Measurements from ENCODE around the gene CTPS2. TPM values are rescaled to one million over a fixed set of nuclear protein-coding genes. Genes with fewer than 3 reads are reported as not detected.

Gene CTPS2
- total and polyA plus RNA-seq, 2 experiments from 2014 or later: 10.4 to 35.5 TPM

DNA sequence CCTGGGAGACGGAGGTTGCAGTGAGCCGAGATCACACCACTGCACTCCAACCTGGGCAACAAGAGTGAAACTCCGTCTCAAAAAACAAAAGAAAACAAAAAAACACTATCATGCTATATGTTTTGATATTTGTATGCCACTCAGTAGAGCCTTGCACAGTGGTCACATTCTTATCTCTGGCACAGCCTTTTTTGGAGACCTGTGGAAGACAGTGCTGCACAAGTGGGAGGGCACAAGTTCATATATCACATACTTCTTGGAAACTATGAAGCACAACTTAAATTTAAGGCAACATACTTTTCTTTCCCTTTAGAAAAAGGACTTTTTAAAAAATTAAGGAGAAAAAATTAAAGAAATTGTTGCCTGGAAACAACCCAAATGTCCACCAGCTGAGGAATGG is 76.9 kb downstream of the CTPS2 start:
- DNase-seq (ENCODE audit: low spot score) (no peak), ATAC-seq (no peak)
- H3F3A ChIP-seq (replicated peaks; ENCODE audit: low read depth): no peaks in the 10 kb centered on the region
- Mint-ChIP-seq H3K9me3 (no peaks in the 10 kb centered on the region), H3K27me3 (ENCODE audit: insufficient read depth, low read depth, poor library complexity) (peaks cover 1% of the 10 kb centered on the region), H3K4me3 (no peak overlapping the region), H3K27ac (no peak overlapping the region), H3K36me3 (ENCODE audit: low read depth) (peaks cover 39% of the 10 kb centered on the region), H3K4me1 (peaks cover 2% of the 10 kb centered on the region; the same call in 1 of the 3 replicates)
- H4K20me1 ChIP-seq (replicated peaks; ENCODE audit: insufficient read depth): no peaks in the 10 kb centered on the region
- TF ChIP-seq NANOG (IDR thresholded peaks at IDR 0.05; ENCODE audit: borderline replicate concordance) (no peak), ZNF331 (CRISPR knock-in tag; IDR thresholded peaks at IDR 0.05; ENCODE audit: low read depth) (no peak), STAT1 (IDR thresholded peaks at IDR 0.05; ENCODE audit: unreplicated experiment) (no peak), EZH2 (IDR thresholded peaks at IDR 0.05; ENCODE audit: low read depth, unreplicated experiment) (no peak), ZNF114 (CRISPR knock-in tag; IDR thresholded peaks at IDR 0.05) (no peak), POLR2AphosphoS5 (IDR thresholded peaks at IDR 0.05; ENCODE audit: low read depth) (no peak), ZNF462 (CRISPR knock-in tag; IDR thresholded peaks at IDR 0.05) (no peak), EZH2phosphoT487 (IDR thresholded peaks at IDR 0.05; ENCODE audit: unreplicated experiment) (no peak), CREB1 (CRISPR knock-in tag; IDR thresholded peaks at IDR 0.05; ENCODE audit: low read depth) (no peak), JUNB (IDR thresholded peaks at IDR 0.05; ENCODE audit: unreplicated experiment) (no peak)
- TF ChIP-seq, protein P1, sequence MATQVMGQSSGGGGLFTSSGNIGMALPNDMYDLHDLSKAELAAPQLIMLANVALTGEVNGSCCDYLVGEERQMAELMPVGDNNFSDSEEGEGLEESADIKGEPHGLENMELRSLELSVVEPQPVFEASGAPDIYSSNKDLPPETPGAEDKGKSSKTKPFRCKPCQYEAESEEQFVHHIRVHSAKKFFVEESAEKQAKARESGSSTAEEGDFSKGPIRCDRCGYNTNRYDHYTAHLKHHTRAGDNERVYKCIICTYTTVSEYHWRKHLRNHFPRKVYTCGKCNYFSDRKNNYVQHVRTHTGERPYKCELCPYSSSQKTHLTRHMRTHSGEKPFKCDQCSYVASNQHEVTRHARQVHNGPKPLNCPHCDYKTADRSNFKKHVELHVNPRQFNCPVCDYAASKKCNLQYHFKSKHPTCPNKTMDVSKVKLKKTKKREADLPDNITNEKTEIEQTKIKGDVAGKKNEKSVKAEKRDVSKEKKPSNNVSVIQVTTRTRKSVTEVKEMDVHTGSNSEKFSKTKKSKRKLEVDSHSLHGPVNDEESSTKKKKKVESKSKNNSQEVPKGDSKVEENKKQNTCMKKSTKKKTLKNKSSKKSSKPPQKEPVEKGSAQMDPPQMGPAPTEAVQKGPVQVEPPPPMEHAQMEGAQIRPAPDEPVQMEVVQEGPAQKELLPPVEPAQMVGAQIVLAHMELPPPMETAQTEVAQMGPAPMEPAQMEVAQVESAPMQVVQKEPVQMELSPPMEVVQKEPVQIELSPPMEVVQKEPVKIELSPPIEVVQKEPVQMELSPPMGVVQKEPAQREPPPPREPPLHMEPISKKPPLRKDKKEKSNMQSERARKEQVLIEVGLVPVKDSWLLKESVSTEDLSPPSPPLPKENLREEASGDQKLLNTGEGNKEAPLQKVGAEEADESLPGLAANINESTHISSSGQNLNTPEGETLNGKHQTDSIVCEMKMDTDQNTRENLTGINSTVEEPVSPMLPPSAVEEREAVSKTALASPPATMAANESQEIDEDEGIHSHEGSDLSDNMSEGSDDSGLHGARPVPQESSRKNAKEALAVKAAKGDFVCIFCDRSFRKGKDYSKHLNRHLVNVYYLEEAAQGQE (IDR thresholded peaks at IDR 0.05; ENCODE audit: unreplicated experiment): no peak
- TF ChIP-seq, protein P2, sequence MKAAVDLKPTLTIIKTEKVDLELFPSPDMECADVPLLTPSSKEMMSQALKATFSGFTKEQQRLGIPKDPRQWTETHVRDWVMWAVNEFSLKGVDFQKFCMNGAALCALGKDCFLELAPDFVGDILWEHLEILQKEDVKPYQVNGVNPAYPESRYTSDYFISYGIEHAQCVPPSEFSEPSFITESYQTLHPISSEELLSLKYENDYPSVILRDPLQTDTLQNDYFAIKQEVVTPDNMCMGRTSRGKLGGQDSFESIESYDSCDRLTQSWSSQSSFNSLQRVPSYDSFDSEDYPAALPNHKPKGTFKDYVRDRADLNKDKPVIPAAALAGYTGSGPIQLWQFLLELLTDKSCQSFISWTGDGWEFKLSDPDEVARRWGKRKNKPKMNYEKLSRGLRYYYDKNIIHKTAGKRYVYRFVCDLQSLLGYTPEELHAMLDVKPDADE (IDR thresholded peaks at IDR 0.05): no peak
- TF ChIP-seq, protein P3, sequence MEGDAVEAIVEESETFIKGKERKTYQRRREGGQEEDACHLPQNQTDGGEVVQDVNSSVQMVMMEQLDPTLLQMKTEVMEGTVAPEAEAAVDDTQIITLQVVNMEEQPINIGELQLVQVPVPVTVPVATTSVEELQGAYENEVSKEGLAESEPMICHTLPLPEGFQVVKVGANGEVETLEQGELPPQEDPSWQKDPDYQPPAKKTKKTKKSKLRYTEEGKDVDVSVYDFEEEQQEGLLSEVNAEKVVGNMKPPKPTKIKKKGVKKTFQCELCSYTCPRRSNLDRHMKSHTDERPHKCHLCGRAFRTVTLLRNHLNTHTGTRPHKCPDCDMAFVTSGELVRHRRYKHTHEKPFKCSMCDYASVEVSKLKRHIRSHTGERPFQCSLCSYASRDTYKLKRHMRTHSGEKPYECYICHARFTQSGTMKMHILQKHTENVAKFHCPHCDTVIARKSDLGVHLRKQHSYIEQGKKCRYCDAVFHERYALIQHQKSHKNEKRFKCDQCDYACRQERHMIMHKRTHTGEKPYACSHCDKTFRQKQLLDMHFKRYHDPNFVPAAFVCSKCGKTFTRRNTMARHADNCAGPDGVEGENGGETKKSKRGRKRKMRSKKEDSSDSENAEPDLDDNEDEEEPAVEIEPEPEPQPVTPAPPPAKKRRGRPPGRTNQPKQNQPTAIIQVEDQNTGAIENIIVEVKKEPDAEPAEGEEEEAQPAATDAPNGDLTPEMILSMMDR (conservative IDR thresholded peaks at IDR 0.05; ENCODE audit: low read depth in 2 of 2): no peak
- no peaks in the 10 kb centered on the region for H3K79me2 ChIP-seq (replicated peaks; ENCODE audit: insufficient read depth)
- no peaks in the 10 kb centered on the region for H3K27me3 ChIP-seq (ENCODE audit: insufficient read depth)
- H3K27ac ChIP-seq (ENCODE audit: low read depth): no peak overlapping the region
- H3K4me1 ChIP-seq (ENCODE audit: insufficient read depth): no peaks in the 10 kb centered on the region
- H3K36me3 ChIP-seq (ENCODE audit: insufficient read depth): no peaks in the 10 kb centered on the region
- no peak overlapping the region for H3K4me3 ChIP-seq
- no peak overlapping the region for H2AFZ ChIP-seq
- no peaks in the 10 kb centered on the region for H3K9me2 ChIP-seq (ENCODE audit: insufficient read depth)
- H3K4me2 ChIP-seq: no peak overlapping the region
